ENCODE measurements around the gene EPB41L4B.

Gene EPB41L4B

GRCh38 chr9:109246533-109246932, 74.3 kb downstream of the EPB41L4B start:
- no peak for ATAC-seq (ENCODE audit: low read depth)
- Mint-ChIP-seq H3K9me3 (no peaks in the 10 kb centered on the region), H3K4me1 (peaks cover 2% of the 10 kb centered on the region), H3K4me3 (no peak overlapping the region), H3K27ac (no peak overlapping the region), H3K27me3 (peaks cover 8% of the 10 kb centered on the region), H3K36me3 (no peaks in the 10 kb centered on the region)
- no peak for DNase-seq (ENCODE audit: low spot score in 2 of 2)

- ATAC-seq (ENCODE audit: low read depth) (no peak), DNase-seq (ENCODE audit: low spot score in 2 of 2) (no peak)
- H3K9me3 Mint-ChIP-seq = no peaks in the 10 kb centered on the region
- H3K27ac Mint-ChIP-seq = no peak overlapping the region
- no peaks in the 10 kb centered on the region for H3K36me3 Mint-ChIP-seq
- no peak overlapping the region for H3K4me3 Mint-ChIP-seq
- H3K27me3 Mint-ChIP-seq = peaks cover 10% of the 10 kb centered on the region
- H3K4me1 Mint-ChIP-seq = peaks cover 2% of the 10 kb centered on the region
These were observed 75.5 kb downstream of the EPB41L4B start for GRCh38 chr9:109245310-109245897.

- Mint-ChIP-seq H3K4me3 (no peak overlapping the region), H3K27me3 (peaks cover 10% of the 10 kb centered on the region), H3K4me1 (peaks cover 2% of the 10 kb centered on the region), H3K36me3 (no peaks in the 10 kb centered on the region), H3K9me3 (no peaks in the 10 kb centered on the region), H3K27ac (no peak overlapping the region)
- peak; percentile 77 for ATAC-seq (ENCODE audit: low read depth)
- DNase-seq (ENCODE audit: low spot score in 2 of 2) = peak; percentile 65 to 71
These were observed 76.4 kb downstream of the EPB41L4B start for GRCh38 chr9:109244179-109245132.

- peaks cover 21% of the 10 kb centered on the region for H3K27me3 Mint-ChIP-seq
- no peak overlapping the region for H3K27ac Mint-ChIP-seq
- ATAC-seq (ENCODE audit: low read depth) = no peak
- no peak overlapping the region for H3K4me3 Mint-ChIP-seq
- H3K9me3 Mint-ChIP-seq = peaks cover 4% of the 10 kb centered on the region
- no peaks in the 10 kb centered on the region for H3K36me3 Mint-ChIP-seq
- no peak for DNase-seq (ENCODE audit: low spot score in 2 of 2)
- H3K4me1 Mint-ChIP-seq = peaks cover 2% of the 10 kb centered on the region
These were observed 78.1 kb downstream of the EPB41L4B start for GRCh38 chr9:109242741-109243140.

- DNase-seq (ENCODE audit: low spot score in 2 of 2) (no peak), ATAC-seq (ENCODE audit: low read depth) (no peak)
- Mint-ChIP-seq H3K27me3 (peaks cover 25% of the 10 kb centered on the region), H3K27ac (no peak overlapping the region), H3K4me1 (peaks cover 2% of the 10 kb centered on the region), H3K4me3 (no peak overlapping the region), H3K36me3 (no peaks in the 10 kb centered on the region), H3K9me3 (peaks cover 4% of the 10 kb centered on the region)
These were observed 78.8 kb downstream of the EPB41L4B start for GRCh38 chr9:109242014-109242413.

- no peak overlapping the region for H3K27ac Mint-ChIP-seq
- H3K27me3 Mint-ChIP-seq = peaks cover 26% of the 10 kb centered on the region
- no peak overlapping the region for H3K4me3 Mint-ChIP-seq
- no peak for DNase-seq (ENCODE audit: low spot score in 2 of 2)
- H3K4me1 Mint-ChIP-seq = peaks cover 2% of the 10 kb centered on the region
- peaks cover 4% of the 10 kb centered on the region for H3K9me3 Mint-ChIP-seq
- no peaks in the 10 kb centered on the region for H3K36me3 Mint-ChIP-seq
- ATAC-seq (ENCODE audit: low read depth) = no peak
These were observed 79.7 kb downstream of the EPB41L4B start for GRCh38 chr9:109241207-109241606.

- DNase-seq (ENCODE audit: low spot score in 2 of 2) (no peak), ATAC-seq (ENCODE audit: low read depth) (no peak)
- no peaks in the 10 kb centered on the region for H3K4me1 Mint-ChIP-seq
- no peak overlapping the region for H3K27ac Mint-ChIP-seq
- peaks cover 22% of the 10 kb centered on the region for H3K27me3 Mint-ChIP-seq
- peaks cover 4% of the 10 kb centered on the region for H3K9me3 Mint-ChIP-seq
- no peaks in the 10 kb centered on the region for H3K36me3 Mint-ChIP-seq
- H3K4me3 Mint-ChIP-seq = no peak overlapping the region
These were observed 81.6 kb downstream of the EPB41L4B start for GRCh38 chr9:109239240-109239639.

GRCh38 chr9:109238655-109239054, 82.2 kb downstream of the EPB41L4B start:
- H3K4me3 Mint-ChIP-seq = no peak overlapping the region
- no peaks in the 10 kb centered on the region for H3K4me1 Mint-ChIP-seq
- H3K27ac Mint-ChIP-seq = no peak overlapping the region
- H3K9me3 Mint-ChIP-seq = peaks cover 4% of the 10 kb centered on the region
- no peaks in the 10 kb centered on the region for H3K36me3 Mint-ChIP-seq
- ATAC-seq (ENCODE audit: low read depth) (no peak), DNase-seq (ENCODE audit: low spot score in 2 of 2) (no peak)
- peaks cover 24% of the 10 kb centered on the region for H3K27me3 Mint-ChIP-seq

- no peaks in the 10 kb centered on the region for H3K36me3 Mint-ChIP-seq
- H3K27me3 Mint-ChIP-seq = peaks cover 24% of the 10 kb centered on the region
- no peaks in the 10 kb centered on the region for H3K4me1 Mint-ChIP-seq
- no peak overlapping the region for H3K4me3 Mint-ChIP-seq
- no peak for ATAC-seq (ENCODE audit: low read depth)
- no peak overlapping the region for H3K27ac Mint-ChIP-seq
- no peak for DNase-seq (ENCODE audit: low spot score in 2 of 2)
- H3K9me3 Mint-ChIP-seq = peaks cover 4% of the 10 kb centered on the region
These were observed 82.7 kb downstream of the EPB41L4B start for GRCh38 chr9:109238125-109238524.

- DNase-seq (ENCODE audit: low spot score in 2 of 2) (no peak), ATAC-seq (ENCODE audit: low read depth) (no peak)
- Mint-ChIP-seq H3K36me3 (no peaks in the 10 kb centered on the region), H3K4me3 (no peak overlapping the region), H3K27ac (no peak overlapping the region), H3K27me3 (peaks cover 7% of the 10 kb centered on the region), H3K4me1 (no peaks in the 10 kb centered on the region), H3K9me3 (no peaks in the 10 kb centered on the region)
These were observed 88.2 kb downstream of the EPB41L4B start for GRCh38 chr9:109232449-109233237.

GRCh38 chr9:109231593-109231992, 89.3 kb downstream of the EPB41L4B start:
- Mint-ChIP-seq H3K9me3 (no peaks in the 10 kb centered on the region), H3K4me1 (no peaks in the 10 kb centered on the region), H3K27ac (no peak overlapping the region), H3K27me3 (peaks cover 2% of the 10 kb centered on the region), H3K36me3 (no peaks in the 10 kb centered on the region), H3K4me3 (no peak overlapping the region)
- DNase-seq (ENCODE audit: low spot score in 2 of 2) (no peak), ATAC-seq (ENCODE audit: low read depth) (no peak)

GRCh38 chr9:109230277-109230676, 90.6 kb downstream of the EPB41L4B start:
- H3K27ac Mint-ChIP-seq = no peak overlapping the region
- H3K9me3 Mint-ChIP-seq = no peaks in the 10 kb centered on the region
- no peak for ATAC-seq (ENCODE audit: low read depth)
- DNase-seq (ENCODE audit: low spot score in 2 of 2) = no peak
- peaks cover 2% of the 10 kb centered on the region for H3K27me3 Mint-ChIP-seq
- no peaks in the 10 kb centered on the region for H3K36me3 Mint-ChIP-seq
- H3K4me3 Mint-ChIP-seq = no peak overlapping the region
- H3K4me1 Mint-ChIP-seq = no peaks in the 10 kb centered on the region

- Mint-ChIP-seq H3K9me3 (no peaks in the 10 kb centered on the region), H3K27me3 (peaks cover 2% of the 10 kb centered on the region), H3K36me3 (no peaks in the 10 kb centered on the region), H3K27ac (no peak overlapping the region), H3K4me3 (no peak overlapping the region), H3K4me1 (no peaks in the 10 kb centered on the region)
- DNase-seq (ENCODE audit: low spot score in 2 of 2) (no peak), ATAC-seq (ENCODE audit: low read depth) (no peak)
These were observed 91.2 kb downstream of the EPB41L4B start for GRCh38 chr9:109229682-109230081.

- DNase-seq (ENCODE audit: low spot score in 2 of 2) (no peak), ATAC-seq (ENCODE audit: low read depth) (no peak)
- Mint-ChIP-seq H3K27ac (no peak overlapping the region), H3K36me3 (no peaks in the 10 kb centered on the region), H3K27me3 (no peaks in the 10 kb centered on the region), H3K4me1 (no peaks in the 10 kb centered on the region), H3K9me3 (no peaks in the 10 kb centered on the region), H3K4me3 (no peak overlapping the region)
These were observed 92.7 kb downstream of the EPB41L4B start for GRCh38 chr9:109228093-109228642.

All from memory B cell (primary cell).